ENCODE data around the gene KIF7. TPM values are rescaled to one million over a fixed set of nuclear protein-coding genes. Genes with fewer than 3 reads are reported as not detected.
"Not testable (repeated sequence)": the region's sequence is repeated elsewhere in the genome, so short reads cannot be mapped to it uniquely, and the experiment has no call there.

The KIF7 gene
- total RNA-seq, 3 donors from 2014 or later = 2.2 to 3.2 (median 2.6) TPM

GRCh38 chr15:89586651-89587050 lies 68.6 kb downstream of the KIF7 start:
- no peaks in the 10 kb centered on the region for H3K9me3 Mint-ChIP-seq
- DNase-seq = no peak

GRCh38 chr15:89580747-89581146 lies 74.5 kb downstream of the KIF7 start:
- not testable (repeated sequence) for DNase-seq; H3K27me3 Mint-ChIP-seq (ENCODE audit: low read depth); H3K4me1 Mint-ChIP-seq (ENCODE audit: low read depth); ATAC-seq; H3K4me3 Mint-ChIP-seq; H3K36me3 Mint-ChIP-seq (ENCODE audit: insufficient read depth); H3K9me3 Mint-ChIP-seq

More at GRCh38 chr15:89586651-89587050, 68.6 kb downstream of the KIF7 start:
- ATAC-seq = no peak
- no peak overlapping the region for H3K4me3 Mint-ChIP-seq
- H3K36me3 Mint-ChIP-seq (ENCODE audit: insufficient read depth) = no peaks in the 10 kb centered on the region
- H3K27me3 Mint-ChIP-seq (ENCODE audit: low read depth) = no peaks in the 10 kb centered on the region
- no peaks in the 10 kb centered on the region for H3K4me1 Mint-ChIP-seq (ENCODE audit: low read depth)

GRCh38 chr15:89578146-89578545 lies 77.1 kb downstream of the KIF7 start:
- DNase-seq (no peak), ATAC-seq (no peak)
- H3K4me1 Mint-ChIP-seq (ENCODE audit: low read depth) = peaks cover 13% of the 10 kb centered on the region
- no peaks in the 10 kb centered on the region for H3K27me3 Mint-ChIP-seq (ENCODE audit: low read depth)
- H3K9me3 Mint-ChIP-seq = no peaks in the 10 kb centered on the region
- no peaks in the 10 kb centered on the region for H3K36me3 Mint-ChIP-seq (ENCODE audit: insufficient read depth)
- no peak overlapping the region for H3K4me3 Mint-ChIP-seq

Other genes starting within 250 kb of the KIF7 start
- not detected for gene RHCG, start 158.9 kb downstream of the KIF7 start, total RNA-seq
- gene TICRR, start 80.0 kb downstream of the KIF7 start, total RNA-seq = 1 to 10 TPM; 3.3 to 5.1 (median 4.5) TPM
- under 1 TPM in 2 of 3 donors, not detected in 1; 0.13 to 0.45 TPM for gene PLIN1, start 23.9 kb upstream of the KIF7 start, total RNA-seq
- gene PEX11A, start 35.3 kb upstream of the KIF7 start, total RNA-seq = 1 to 10 TPM; 1.0 to 1.8 (median 1.4) TPM
- not detected for gene WDR93, start 35.3 kb upstream of the KIF7 start, total RNA-seq
- 1 to 10 TPM; 2.7 to 3.1 (median 3.1) TPM for gene MESP1, start 95.8 kb upstream of the KIF7 start, total RNA-seq
- gene MESP2, start 120.9 kb upstream of the KIF7 start, total RNA-seq = not detected
- gene ANPEP, start 159.4 kb upstream of the KIF7 start, total RNA-seq = under 1 TPM; 0.54 to 0.83 (median 0.55) TPM
- gene AP3S2, start 238.5 kb upstream of the KIF7 start, total RNA-seq = 10 to 100 TPM; 15.2 to 17.4 (median 17.1) TPM